ENCODE measurements around the gene LIMD2. TPM values are rescaled to one million over a fixed set of nuclear protein-coding genes. Genes with fewer than 3 reads are reported as not detected.

LIMD2 gene
- total and polyA plus RNA-seq, 2 experiments from 2014 or later = 20.7 to 31.1 TPM

DNA sequence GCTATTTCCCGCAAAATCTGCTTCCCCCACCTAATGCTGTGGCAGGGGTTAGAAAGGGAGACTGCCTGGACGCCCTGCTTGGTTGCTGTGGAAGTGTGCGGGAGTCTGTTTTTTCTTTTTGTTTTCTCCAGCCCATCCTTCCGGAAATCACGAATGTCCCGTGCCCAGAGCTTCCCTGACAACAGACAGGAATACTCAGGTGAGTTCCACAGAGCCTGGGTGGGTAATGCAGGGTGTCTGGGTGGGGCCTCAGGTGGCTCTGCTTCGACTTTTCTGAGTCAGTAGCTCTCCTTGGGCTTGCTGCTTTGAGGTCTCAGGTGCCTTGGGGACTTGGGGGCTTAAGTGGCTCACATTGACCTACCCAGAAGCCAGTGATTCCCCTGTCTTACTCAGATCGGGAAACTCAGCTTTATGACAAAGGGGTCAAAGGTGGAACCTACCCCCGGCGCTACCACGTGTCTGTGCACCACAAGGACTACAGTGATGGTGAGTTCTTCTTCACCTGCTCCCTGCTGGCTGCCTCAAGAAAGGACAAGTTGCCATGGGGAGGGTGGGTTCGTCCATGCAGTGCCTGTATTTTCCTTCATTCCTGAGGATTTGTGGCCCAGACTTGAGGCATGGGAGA, 11.4 kb downstream of the LIMD2 start:
- no peaks in the 10 kb centered on the region for H3K36me3 ChIP-seq (replicated peaks; ENCODE audit: insufficient read depth, low read depth)
- no peak overlapping the region for H3K27ac ChIP-seq
- no peak for DNase-seq (ENCODE audit: low spot score)
- no peaks in the 10 kb centered on the region for H3K4me1 ChIP-seq (ENCODE audit: insufficient read depth)
- TF ChIP-seq EZH2phosphoT487 (IDR thresholded peaks at IDR 0.05; ENCODE audit: low read depth, severe bottlenecking, unreplicated experiment) (no peak), EZH2 (IDR thresholded peaks at IDR 0.05; ENCODE audit: borderline replicate concordance) (no peak), CTCF (IDR thresholded peaks at IDR 0.05; ENCODE audit: poor library complexity) (no peak)
- H3K79me2 ChIP-seq = no peaks in the 10 kb centered on the region
- no peak overlapping the region for H3K4me2 ChIP-seq
- H3K4me3 ChIP-seq = no peak overlapping the region
- 86% methylated on average over 12 of the region's 12 CpGs for WGBS (ENCODE audit: low lambda C conversion rate, missing lambda C conversion rate)
- no peaks in the 10 kb centered on the region for H3K27me3 ChIP-seq
- no peaks in the 10 kb centered on the region for H3K9me3 ChIP-seq (ENCODE audit: low read depth)
- no peak overlapping the region for H2AFZ ChIP-seq
- H4K20me1 ChIP-seq (ENCODE audit: insufficient read depth, poor library complexity, severe bottlenecking) = no peaks in the 10 kb centered on the region
- H3K9me2 ChIP-seq (replicated peaks; ENCODE audit: insufficient read depth) = no peaks in the 10 kb centered on the region

GRCh38 chr17:63686138-63686685, 13.7 kb downstream of the LIMD2 start:
- H3K36me3 ChIP-seq (replicated peaks; ENCODE audit: insufficient read depth, low read depth) = no peaks in the 10 kb centered on the region
- no peak overlapping the region for H3K4me3 ChIP-seq
- no peak overlapping the region for H3K4me2 ChIP-seq
- no peaks in the 10 kb centered on the region for H3K9me3 ChIP-seq (ENCODE audit: low read depth)
- DNase-seq (ENCODE audit: low spot score) = no peak
- 99% methylated on average over 3 of the region's 3 CpGs for WGBS (ENCODE audit: low lambda C conversion rate, missing lambda C conversion rate)
- H3K9me2 ChIP-seq (replicated peaks; ENCODE audit: insufficient read depth) = no peaks in the 10 kb centered on the region
- TF ChIP-seq EZH2phosphoT487 (IDR thresholded peaks at IDR 0.05; ENCODE audit: low read depth, severe bottlenecking, unreplicated experiment) (no peak), EZH2 (IDR thresholded peaks at IDR 0.05; ENCODE audit: borderline replicate concordance) (no peak), CTCF (IDR thresholded peaks at IDR 0.05; ENCODE audit: poor library complexity) (no peak)
- no peaks in the 10 kb centered on the region for H3K79me2 ChIP-seq
- no peaks in the 10 kb centered on the region for H3K27me3 ChIP-seq
- H3K4me1 ChIP-seq (ENCODE audit: insufficient read depth) = no peaks in the 10 kb centered on the region
- no peaks in the 10 kb centered on the region for H4K20me1 ChIP-seq (ENCODE audit: insufficient read depth, poor library complexity, severe bottlenecking)
- H2AFZ ChIP-seq = no peak overlapping the region
- no peak overlapping the region for H3K27ac ChIP-seq

DNA sequence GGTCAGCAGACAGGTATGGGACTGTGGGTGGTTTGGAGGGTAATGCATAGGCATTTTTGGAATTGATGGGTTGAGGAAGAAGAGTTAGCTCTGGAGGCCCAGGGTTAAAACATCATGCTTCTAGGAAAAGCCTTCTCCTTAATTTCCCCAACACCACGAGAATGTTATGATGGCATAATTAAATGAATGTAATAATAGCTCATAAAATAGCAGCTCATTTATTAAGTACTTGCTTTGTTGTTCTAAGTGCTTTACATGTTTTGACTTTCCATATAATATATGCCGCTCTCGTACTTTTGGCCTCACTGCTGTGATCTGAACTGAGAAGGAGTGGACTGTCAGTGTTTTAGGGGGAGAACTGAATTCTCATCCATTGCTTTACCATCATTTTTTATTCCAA, 14.3 kb downstream of the LIMD2 start:
- Histone ChIP-seq H3K27ac (no peak overlapping the region), H3K4me3 (no peak overlapping the region), H3K27me3 (no peaks in the 10 kb centered on the region), H3K9me3 (ENCODE audit: low read depth) (no peaks in the 10 kb centered on the region), H3K4me1 (ENCODE audit: insufficient read depth) (no peaks in the 10 kb centered on the region), H4K20me1 (ENCODE audit: insufficient read depth, poor library complexity, severe bottlenecking) (no peaks in the 10 kb centered on the region), H3K36me3 (replicated peaks; ENCODE audit: insufficient read depth, low read depth) (no peaks in the 10 kb centered on the region), H3K79me2 (no peaks in the 10 kb centered on the region), H2AFZ (no peak overlapping the region), H3K4me2 (no peak overlapping the region), H3K9me2 (replicated peaks; ENCODE audit: insufficient read depth) (no peaks in the 10 kb centered on the region)
- 95% methylated on average over 3 of the region's 3 CpGs for WGBS (ENCODE audit: low lambda C conversion rate, missing lambda C conversion rate)
- no peak for DNase-seq (ENCODE audit: low spot score)
- TF ChIP-seq CTCF (IDR thresholded peaks at IDR 0.05; ENCODE audit: poor library complexity) (no peak), EZH2 (IDR thresholded peaks at IDR 0.05; ENCODE audit: borderline replicate concordance) (no peak), EZH2phosphoT487 (IDR thresholded peaks at IDR 0.05; ENCODE audit: low read depth, severe bottlenecking, unreplicated experiment) (no peak)

All from hepatocyte (in vitro differentiated cells).